Mesenteric fat pad (tissue), 1 donor: ENCODE results near the gene AHDC1. TPM values are rescaled to one million over a fixed set of nuclear protein-coding genes. Genes with fewer than 3 reads are reported as not detected.

Experiments used
- DNase-seq: peaks from one replicate; pipeline ENCODE4 v3.0.0-alpha.2; 2020; ENCODE audit warnings: low spot score
- total RNA-seq: library from RNA; stranded (reverse); fragmentation: NEBNext Ultra II Directional; extraction: Animal tissue kit (Norgen Biotek cat#: 25700); gene quantifications from one replicate; pipeline ENCODE4 v1.2.1, GENCODE V29; 2021
- donor health status: DM: yes; HTN: yes; CAD: no.

Gene AHDC1
- total RNA-seq, 1 donor from 2014 or later: 28.5 TPM

- DNase-seq: no peak
Observed at GRCh38 chr1:27599605-27600497, 4.1 kb downstream of the AHDC1 start.

DNA sequence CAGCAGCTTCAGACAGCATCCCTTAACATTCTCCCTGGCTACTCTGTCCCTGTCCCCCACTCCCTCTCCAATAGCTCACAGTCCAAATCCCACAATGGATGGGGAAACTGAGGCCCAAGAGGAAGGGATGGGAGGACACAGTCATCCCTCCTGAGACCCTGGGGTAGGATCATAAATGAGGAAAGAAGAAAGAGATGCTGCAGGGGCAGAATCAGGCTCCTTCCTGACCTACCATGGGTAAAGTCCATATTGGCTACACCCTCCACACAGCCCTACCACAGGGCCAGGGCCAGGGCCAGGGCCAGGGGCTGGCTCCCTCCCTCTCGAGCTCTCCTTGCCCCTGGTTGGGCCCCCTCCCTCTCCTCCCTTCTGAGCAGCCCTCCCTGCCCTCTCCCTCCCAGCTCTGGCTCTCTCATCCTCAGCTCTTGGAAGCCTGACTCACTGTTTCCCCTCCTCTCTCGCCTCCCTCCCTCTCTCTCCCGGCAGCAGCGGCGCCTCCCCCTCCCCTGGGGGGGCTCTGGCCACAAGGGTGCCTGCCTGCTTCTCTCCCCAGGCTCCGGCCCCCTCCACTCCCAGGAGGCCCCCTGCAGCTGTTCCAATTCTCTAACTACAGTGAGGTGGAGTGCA, 4.9 kb downstream of the AHDC1 start:
- DNase-seq: no peak

DNA sequence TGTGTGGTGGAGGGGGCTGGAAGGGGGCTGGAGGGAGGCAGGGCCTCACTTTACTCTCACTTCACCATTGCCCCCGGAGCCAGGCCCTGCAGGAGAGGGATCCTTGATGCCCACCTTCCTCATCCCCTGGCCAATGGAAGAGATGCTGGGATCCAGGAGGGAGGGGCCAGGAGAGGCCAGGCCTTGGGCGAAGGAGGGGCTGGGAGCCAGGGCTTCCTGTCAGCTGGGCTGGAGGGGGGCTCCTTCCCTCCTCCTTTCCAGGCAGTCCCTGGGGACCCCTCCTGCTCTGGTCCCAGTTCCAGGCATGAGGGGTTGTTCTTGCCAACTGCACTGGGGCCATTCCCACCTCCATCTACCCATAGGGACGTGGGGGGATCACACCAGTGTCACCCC, 5.7 kb downstream of the AHDC1 start:
- DNase-seq: no peak

GRCh38 chr1:27597516-27598294, 6.2 kb downstream of the AHDC1 start:
- no peak for DNase-seq

DNA sequence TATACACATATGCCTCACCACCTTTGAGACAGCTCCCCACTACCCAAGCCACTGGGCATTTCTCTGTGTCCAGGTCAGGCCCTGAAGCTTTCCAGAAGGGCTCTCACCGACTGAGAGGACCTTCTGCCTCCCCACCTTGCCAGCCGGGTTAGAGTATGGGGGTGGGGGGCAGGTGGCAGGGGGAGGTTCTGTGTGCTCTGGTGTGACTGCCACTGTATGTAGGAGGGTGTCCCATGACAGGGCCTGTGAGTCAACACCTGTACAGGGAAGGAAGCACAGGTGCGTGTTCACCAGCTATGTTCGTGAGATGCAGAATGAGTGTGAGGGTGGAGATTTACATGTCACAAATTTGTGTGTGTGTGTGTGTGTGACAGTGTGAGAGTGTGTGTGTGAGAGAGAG, 7.0 kb downstream of the AHDC1 start:
- DNase-seq: no peak

DNA sequence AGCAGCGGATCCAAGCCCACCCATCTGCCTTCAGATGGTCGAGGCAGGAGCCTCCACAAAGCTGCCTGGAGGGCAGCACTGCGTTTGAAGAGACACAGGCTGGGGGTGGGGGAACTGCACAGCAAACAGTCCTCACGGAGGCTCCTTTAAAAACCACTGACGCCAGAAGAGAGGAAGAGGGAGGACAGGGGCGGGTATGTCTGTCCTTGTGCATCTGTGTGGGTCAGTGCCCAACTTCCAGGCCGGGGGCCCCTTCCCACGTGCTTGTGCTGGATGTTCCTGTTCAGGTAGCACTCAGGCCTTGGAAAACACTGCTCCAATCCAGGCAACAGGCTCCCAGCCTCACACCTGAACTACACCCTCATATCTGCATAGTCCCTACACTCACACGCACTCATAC, 7.7 kb downstream of the AHDC1 start:
- no peak for DNase-seq

DNA sequence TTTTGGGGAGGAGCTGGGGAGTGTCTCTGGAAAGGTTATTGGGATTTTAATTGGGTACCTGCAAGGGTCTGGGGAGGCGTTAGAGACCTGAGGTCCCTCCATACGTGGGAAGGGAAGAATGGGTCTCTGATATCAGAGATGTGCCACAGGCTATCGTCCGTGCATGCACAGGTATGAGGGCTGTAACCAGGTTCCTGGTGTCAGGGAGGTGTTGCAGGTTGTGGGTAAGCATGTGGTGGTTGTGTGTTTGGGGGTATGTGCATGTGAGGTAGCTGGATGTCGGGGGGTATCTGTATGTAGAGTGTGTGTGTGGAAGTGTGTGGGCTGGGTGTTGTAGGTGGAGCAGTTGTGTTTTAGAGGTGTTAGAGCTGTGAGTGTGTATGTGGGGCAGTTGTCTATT, 8.3 kb downstream of the AHDC1 start:
- DNase-seq: no peak

DNA sequence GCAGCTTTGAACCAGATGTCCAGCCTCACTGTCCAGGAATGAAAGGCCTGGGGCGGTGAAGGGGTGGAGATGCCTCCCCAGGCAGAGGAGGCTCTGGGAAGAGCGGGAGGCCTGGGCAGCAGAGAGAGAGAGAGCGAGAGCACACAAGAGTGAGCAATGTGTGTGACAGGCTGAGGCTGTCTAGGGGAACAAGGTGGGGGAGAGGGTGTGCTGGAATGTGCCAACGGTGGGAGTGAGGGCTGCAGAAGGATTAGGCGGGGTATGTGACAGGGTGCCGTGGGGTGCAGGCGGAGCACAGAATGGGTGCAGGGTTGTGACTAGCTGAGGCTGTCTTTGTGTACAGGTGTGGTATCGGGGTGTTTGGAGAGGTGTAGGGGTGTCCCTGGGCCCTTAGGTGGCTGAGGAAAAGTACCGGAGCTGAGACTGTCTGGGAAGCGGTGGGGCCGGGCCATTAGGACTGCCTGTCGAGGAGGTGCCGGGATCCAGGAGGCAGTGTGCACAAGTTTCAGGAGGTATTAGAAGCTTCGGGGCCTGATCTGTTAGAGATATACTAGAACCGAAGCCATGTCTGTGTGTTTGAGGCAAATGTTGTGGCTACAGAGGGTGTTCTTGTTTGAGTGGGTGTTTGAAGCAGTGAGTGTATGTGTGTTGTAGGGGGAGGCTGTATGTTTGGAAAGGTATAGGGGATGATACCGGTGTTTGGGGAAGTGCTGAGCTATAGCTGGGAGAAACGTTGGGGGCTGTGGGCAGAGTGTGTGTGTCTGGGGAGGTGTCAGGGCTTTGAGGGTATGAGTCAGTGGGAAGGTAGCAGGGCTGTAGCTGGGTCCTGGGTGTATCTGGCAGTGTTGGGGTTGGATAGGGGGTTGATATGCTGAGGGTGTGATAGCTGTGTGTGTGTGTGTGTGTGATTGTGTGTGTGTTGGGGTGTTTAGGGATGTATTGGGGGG, 9.1 kb downstream of the AHDC1 start:
- DNase-seq: no peak

DNA sequence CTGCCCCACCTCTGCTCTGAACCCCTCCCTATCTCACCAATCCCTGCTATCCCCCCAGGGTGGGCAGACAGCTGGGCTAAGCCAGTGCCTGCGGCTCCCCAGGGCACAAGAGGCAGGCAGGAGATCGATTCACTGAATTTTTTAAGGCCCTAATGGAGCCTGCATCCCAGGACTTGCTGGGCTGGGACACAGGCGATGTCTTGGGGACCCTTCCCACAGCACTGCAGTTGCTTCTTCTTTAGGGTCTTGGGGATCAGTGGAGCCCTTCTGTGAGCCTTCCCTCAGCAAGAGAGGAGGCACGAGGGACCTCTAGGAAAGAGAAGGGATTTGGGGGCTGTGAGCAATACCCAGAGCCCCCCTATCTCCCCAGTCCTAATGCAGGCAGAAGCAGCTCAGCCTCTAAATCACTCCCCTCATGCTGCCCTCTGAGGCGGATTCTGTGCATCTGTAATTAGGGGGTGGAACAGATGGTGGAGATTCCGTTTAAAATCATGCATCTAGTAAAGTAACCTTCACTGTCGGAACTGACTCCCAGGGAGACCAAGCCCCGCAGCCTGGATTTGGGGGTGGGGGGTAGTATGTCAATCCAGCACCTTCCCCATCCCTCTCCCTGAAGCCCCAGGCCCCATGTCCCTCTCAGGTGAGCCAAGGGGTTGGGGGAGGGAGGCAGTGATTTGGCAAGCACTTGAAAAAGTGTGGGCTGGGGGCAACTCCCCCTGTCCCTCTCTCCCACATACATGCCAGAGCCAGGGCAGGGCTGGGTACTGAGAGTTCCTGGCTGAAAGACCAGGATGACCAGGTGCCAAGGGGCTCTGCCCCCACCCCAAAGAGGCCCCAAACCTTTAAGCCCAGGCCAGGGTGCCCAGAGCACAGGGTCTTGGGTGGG, 10.0 kb downstream of the AHDC1 start:
- no peak for DNase-seq

DNA sequence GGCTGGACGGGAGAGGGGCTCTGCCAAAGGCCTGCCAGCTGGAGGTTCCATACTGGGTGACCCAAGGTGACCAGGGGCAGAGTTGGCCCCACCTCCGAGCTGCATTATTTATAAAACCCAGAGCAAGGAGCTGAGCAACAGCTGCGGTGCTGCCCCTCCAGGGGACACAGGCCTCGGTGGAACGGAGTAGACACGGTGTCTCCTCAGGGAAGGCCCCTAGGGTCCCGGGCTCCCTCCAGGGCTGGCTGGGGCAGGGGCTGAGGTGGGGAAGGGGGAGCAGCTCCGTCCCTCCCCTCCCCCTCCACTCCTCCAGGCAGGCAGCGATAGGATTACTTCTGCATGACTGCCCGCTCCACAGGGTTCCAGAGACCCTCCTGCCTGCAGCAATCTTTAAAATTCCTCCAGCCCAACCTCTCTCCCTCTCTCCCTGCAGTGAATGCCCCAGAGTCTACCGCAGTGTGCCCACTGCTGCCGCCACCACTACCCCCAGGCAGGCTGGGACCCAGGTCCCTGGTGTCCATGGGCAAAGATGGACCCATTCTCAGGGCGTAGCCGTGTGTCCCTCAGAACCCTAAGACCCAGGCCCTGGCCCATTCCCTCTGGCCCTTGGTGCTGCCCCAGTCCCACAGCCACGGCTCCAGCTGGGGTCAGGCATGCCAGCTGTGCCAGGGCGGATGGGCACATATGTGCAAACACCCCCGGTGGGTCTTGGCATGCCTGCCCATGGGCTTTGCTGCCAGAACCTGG, 10.8 kb downstream of the AHDC1 start:
- DNase-seq: no peak

GRCh38 chr1:27592232-27592930, 11.6 kb downstream of the AHDC1 start:
- no peak for DNase-seq

GRCh38 chr1:27591622-27592021, 12.3 kb downstream of the AHDC1 start:
- DNase-seq: no peak

- DNase-seq: no peak
Observed at GRCh38 chr1:27590917-27591508, 12.9 kb downstream of the AHDC1 start.

DNA sequence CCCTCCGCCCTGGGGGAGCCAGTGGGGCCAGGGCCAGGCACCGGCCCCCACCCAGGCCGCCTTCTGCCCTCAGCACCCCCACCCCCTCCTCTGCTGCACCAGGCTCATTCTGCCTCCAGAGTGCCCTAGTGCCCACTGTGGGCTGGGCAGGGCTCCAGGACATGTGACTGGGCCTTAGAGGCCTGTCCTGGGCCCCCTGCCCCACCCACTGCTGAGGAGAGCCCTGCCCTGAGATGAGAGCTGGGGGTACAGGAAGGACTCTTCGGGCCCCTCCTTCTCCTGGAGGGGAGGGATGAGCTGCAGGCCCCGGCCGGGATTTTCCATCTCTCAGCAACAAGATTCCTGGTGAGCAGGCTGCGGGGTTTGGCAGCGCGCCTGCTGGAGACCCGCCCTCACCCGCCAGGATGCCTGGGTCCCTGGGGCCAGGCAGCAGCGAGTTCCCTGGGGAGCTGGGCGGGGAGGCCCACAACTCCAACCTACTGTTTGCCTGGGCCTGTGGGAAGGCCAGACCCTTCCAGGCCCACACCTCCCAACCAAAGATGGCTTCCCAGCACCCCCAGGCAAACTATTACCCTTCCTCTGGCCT, 14.0 kb downstream of the AHDC1 start:
- no peak for DNase-seq

GRCh38 chr1:27589441-27589840, 14.5 kb downstream of the AHDC1 start:
- no peak for DNase-seq

DNA sequence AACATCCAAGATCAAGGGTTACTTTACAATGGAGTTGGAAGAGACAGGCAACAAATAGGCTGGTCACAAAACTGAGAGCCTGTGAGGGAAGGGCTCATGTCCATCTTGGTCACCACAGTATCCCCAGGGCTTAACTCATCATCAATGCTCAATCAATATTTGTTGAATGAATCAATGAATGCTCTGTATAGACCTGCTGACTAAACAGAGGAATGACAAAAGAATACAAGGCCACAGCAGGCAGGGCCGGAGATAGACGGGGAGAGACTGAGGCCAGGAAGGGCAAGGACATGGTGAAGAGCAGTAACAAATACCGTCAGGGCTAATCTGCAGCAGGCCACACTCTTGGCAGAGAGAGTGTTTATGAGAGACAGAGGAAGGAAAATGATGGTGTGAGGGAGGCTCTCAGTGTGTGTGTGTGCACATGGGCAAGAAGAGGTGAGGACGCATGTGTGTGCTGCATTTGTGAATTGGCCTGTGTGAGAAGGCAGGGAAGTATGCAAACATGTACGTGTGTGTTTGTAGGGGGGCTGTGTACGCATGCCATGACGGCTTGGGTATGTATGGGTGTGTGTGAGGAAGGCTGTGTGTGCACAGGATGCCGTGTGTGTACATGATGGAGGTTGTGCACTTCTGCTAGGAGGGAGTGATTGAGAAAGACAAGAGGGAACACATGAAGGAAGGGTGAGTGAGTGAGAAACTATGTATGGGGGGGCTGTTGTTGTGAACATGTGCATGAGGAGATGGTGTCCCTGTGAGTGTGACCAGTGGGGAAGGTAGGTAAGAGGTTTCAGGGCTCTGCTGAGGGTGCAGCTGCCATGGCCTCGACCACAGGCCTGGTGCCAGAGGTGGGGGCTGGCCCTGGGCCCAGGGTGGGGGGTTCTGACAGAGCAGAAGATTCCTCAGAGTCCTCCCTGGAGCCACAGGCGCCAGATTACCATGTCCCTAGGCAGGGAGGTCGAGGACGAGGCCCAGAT, 15.4 kb downstream of the AHDC1 start:
- DNase-seq: no peak

- no peak for DNase-seq
Observed at GRCh38 chr1:27585684-27586083, 18.3 kb downstream of the AHDC1 start.
